Measurements from ENCODE around the gene SLC25A33. TPM values are rescaled to one million over a fixed set of nuclear protein-coding genes. Genes with fewer than 3 reads are reported as not detected.

SLC25A33 gene
- polyA plus RNA-seq, 1 donor from 2014 or later = 19.1 TPM

GRCh38 chr1:9555942-9556341 is 16.7 kb downstream of the SLC25A33 start:
- Histone ChIP-seq H3K79me2 (replicated peaks; ENCODE audit: insufficient read depth, low read length) (no peaks in the 10 kb centered on the region), H3K4me3 (ENCODE audit: low read length) (no peak overlapping the region), H3K4me2 (ENCODE audit: low read length) (no peak overlapping the region), H3K36me3 (ENCODE audit: insufficient read depth, low read length) (no peaks in the 10 kb centered on the region), H3K27me3 (ENCODE audit: insufficient read depth, low read depth, low read length) (no peaks in the 10 kb centered on the region), H4K20me1 (ENCODE audit: insufficient read depth) (no peaks in the 10 kb centered on the region), H3K9ac (ENCODE audit: low read length) (no peak overlapping the region), H3K9me2 (ENCODE audit: insufficient read depth, low read length) (no peaks in the 10 kb centered on the region), H3K27ac (ENCODE audit: low read length) (no peak overlapping the region), H3F3A (ENCODE audit: insufficient read depth, low read length, poor library complexity, severe bottlenecking) (no peaks in the 10 kb centered on the region), H3K9me3 (ENCODE audit: low read length) (no peaks in the 10 kb centered on the region), H2AFZ (ENCODE audit: low read depth, low read length) (no peak overlapping the region)
- TF ChIP-seq CTCF (IDR thresholded peaks at IDR 0.05; ENCODE audit: poor library complexity, severe bottlenecking) (no peak), TAF1 (IDR thresholded peaks at IDR 0.05; ENCODE audit: low read depth) (no peak), SMC3 (conservative IDR thresholded peaks at IDR 0.05; ENCODE audit: poor library complexity) (no peak), EP300 (conservative IDR thresholded peaks at IDR 0.05; ENCODE audit: poor library complexity, severe bottlenecking) (no peak)

DNA sequence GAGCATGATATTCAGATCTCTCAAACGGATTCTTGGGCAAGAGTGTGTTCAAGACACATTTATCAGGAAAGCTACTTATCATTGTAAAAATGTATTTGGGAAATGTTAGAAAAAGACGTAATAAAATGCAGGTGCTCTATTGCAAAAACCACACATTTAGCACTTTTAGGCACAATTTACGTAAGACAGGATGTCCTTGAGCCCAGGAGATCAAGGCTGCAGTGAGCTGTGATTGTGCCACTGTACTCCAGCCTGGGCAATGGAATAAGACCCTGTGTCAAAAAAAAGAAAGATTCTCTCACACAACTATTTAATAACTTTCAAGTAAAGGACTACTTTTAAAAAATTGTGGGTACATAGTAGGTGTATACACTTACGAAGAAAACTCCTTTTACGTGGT is 18.4 kb downstream of the SLC25A33 start:
- Histone ChIP-seq H3K9me2 (ENCODE audit: insufficient read depth, low read length) (no peaks in the 10 kb centered on the region), H3K27me3 (ENCODE audit: insufficient read depth, low read depth, low read length) (no peaks in the 10 kb centered on the region), H4K20me1 (ENCODE audit: insufficient read depth) (no peaks in the 10 kb centered on the region), H3K9ac (ENCODE audit: low read length) (no peak overlapping the region), H2AFZ (ENCODE audit: low read depth, low read length) (no peak overlapping the region), H3K27ac (ENCODE audit: low read length) (no peak overlapping the region), H3K4me2 (ENCODE audit: low read length) (no peak overlapping the region), H3K4me3 (ENCODE audit: low read length) (no peak overlapping the region), H3K79me2 (replicated peaks; ENCODE audit: insufficient read depth, low read length) (no peaks in the 10 kb centered on the region), H3K9me3 (ENCODE audit: low read length) (no peaks in the 10 kb centered on the region), H3F3A (ENCODE audit: insufficient read depth, low read length, poor library complexity, severe bottlenecking) (no peaks in the 10 kb centered on the region), H3K36me3 (ENCODE audit: insufficient read depth, low read length) (no peaks in the 10 kb centered on the region)
- TF ChIP-seq CTCF (IDR thresholded peaks at IDR 0.05; ENCODE audit: poor library complexity, severe bottlenecking) (no peak), SMC3 (conservative IDR thresholded peaks at IDR 0.05; ENCODE audit: poor library complexity) (no peak), RAD21 (conservative IDR thresholded peaks at IDR 0.05) (no peak), REST (IDR thresholded peaks at IDR 0.05; ENCODE audit: borderline replicate concordance) (no peak), EP300 (conservative IDR thresholded peaks at IDR 0.05; ENCODE audit: poor library complexity, severe bottlenecking) (no peak), EZH2 (IDR thresholded peaks at IDR 0.05; ENCODE audit: borderline replicate concordance, insufficient read depth, low read length, poor library complexity, severe bottlenecking) (no peak), MXI1 (conservative IDR thresholded peaks at IDR 0.05; ENCODE audit: poor library complexity, severe bottlenecking) (no peak), POLR2AphosphoS5 (IDR thresholded peaks at IDR 0.05) (no peak), TAF1 (IDR thresholded peaks at IDR 0.05; ENCODE audit: low read depth) (no peak)

All from neural cell (in vitro differentiated cells).